Calu3 (cell line): ENCODE measurements around the gene P3H2. TPM values are rescaled to one million over a fixed set of nuclear protein-coding genes. Genes with fewer than 3 reads are reported as not detected.

Experiments
- BruUV-seq: library from RNA; stranded (reverse); fragments of 400-500 nt; replicated peaks from 2 replicates; lab custom pipeline; 2021; lab: Mats Ljungman, UMichigan
- CTCF ChIA-PET: fragments of 300-600 bp; sonication (Branson Sonifier 250); formaldehyde crosslinking; loops from one replicate; lab custom pipeline; 2022; ENCODE audit warnings: antibody characterized with exemption; lab: Charles Lee
- DNase-seq: peaks from one replicate; pipeline ENCODE4 v3.0.0; 2022
- H3K27ac Mint-ChIP-seq: one replicate; pipeline ENCODE4 v1.8.0; 2022; ENCODE audit warnings: mixed read lengths; ENCODE audit not compliant: unreplicated experiment
- H3K27me3 Mint-ChIP-seq: one replicate; pipeline ENCODE4 v1.8.0; 2022; ENCODE audit warnings: mixed read lengths; ENCODE audit not compliant: unreplicated experiment
- H3K36me3 Mint-ChIP-seq: one replicate; pipeline ENCODE4 v1.8.0; 2022; ENCODE audit warnings: mild to moderate bottlenecking, moderate library complexity, mixed read lengths; ENCODE audit not compliant: insufficient read depth, unreplicated experiment
- H3K4me1 Mint-ChIP-seq: one replicate; pipeline ENCODE4 v1.8.0; 2022; ENCODE audit warnings: mild to moderate bottlenecking, low read depth, mixed read lengths; ENCODE audit not compliant: unreplicated experiment
- H3K4me3 Mint-ChIP-seq: one replicate; pipeline ENCODE4 v1.8.0; 2022; ENCODE audit warnings: mild to moderate bottlenecking, low read depth, moderate library complexity, mixed read lengths; ENCODE audit not compliant: unreplicated experiment
- H3K9me3 Mint-ChIP-seq: one replicate; pipeline ENCODE4 v1.8.0; 2022; ENCODE audit warnings: low read depth, mixed read lengths; ENCODE audit not compliant: unreplicated experiment
- CTCF ChIP-seq: fragments of 200-600 bp; IDR thresholded peaks from one replicate; pipeline ENCODE4 v1.8.0; 2022; ENCODE audit warnings: antibody characterized with exemption; ENCODE audit not compliant: unreplicated experiment
- intact Hi-C: fragments of 100-400 bp; cut with micrococcal nuclease; formaldehyde crosslinking; loops from one replicate; pipeline ENCODE4 v1.10.0; 2022; ENCODE audit not compliant: unreplicated experiment
- total RNA-seq: library from RNA; stranded (reverse); gene quantifications from 2 replicates; pipeline ENCODE4 v1.2.3, GENCODE V29; 2022

Gene P3H2
- total RNA-seq, 1 experiment from 2014 or later = 7.1 TPM

- BruUV-seq = no TSS peak
- no peaks in the 10 kb centered on the region for H3K36me3 Mint-ChIP-seq
- intact Hi-C loops = loop anchor here (10.0 kb wide), 1 partner anchor 1327 kb away; no protein-coding TSS in a partner anchor
- no peak for TF ChIP-seq CTCF
- H3K4me1 Mint-ChIP-seq = peaks cover 9% of the 10 kb centered on the region
- H3K27ac Mint-ChIP-seq = no peak overlapping the region
- no peaks in the 10 kb centered on the region for H3K9me3 Mint-ChIP-seq
- CTCF ChIA-PET = no interaction called here
- no peaks in the 10 kb centered on the region for H3K27me3 Mint-ChIP-seq
- no peak for DNase-seq
- no peak overlapping the region for H3K4me3 Mint-ChIP-seq
Observed at GRCh38 chr3:190142041-190142440, 21.3 kb upstream of the P3H2 start.

GRCh38 chr3:190139365-190139764 is 18.7 kb upstream of the P3H2 start:
- CTCF ChIA-PET = interaction anchor here (1.5 kb wide), 1 partner anchor 15 kb away, joined by 4 read pairs; no protein-coding TSS in a partner anchor
- no peak overlapping the region for H3K27ac Mint-ChIP-seq
- intact Hi-C loops = no loop called here

GRCh38 chr3:190132371-190132770 is 11.7 kb upstream of the P3H2 start:
- no peak overlapping the region for H3K27ac Mint-ChIP-seq
- intact Hi-C loops = no loop called here
- H3K4me1 Mint-ChIP-seq = peaks cover 18% of the 10 kb centered on the region
- H3K9me3 Mint-ChIP-seq = no peaks in the 10 kb centered on the region
- no TSS peak for BruUV-seq
- no peak for DNase-seq
- no peak overlapping the region for H3K4me3 Mint-ChIP-seq
- no peaks in the 10 kb centered on the region for H3K36me3 Mint-ChIP-seq
- CTCF ChIA-PET = no interaction called here
- H3K27me3 Mint-ChIP-seq = no peaks in the 10 kb centered on the region
- TF ChIP-seq CTCF = no peak

More at GRCh38 chr3:190139365-190139764, 18.7 kb upstream of the P3H2 start:
- BruUV-seq = no TSS peak
- Mint-ChIP-seq H3K9me3 (no peaks in the 10 kb centered on the region), H3K36me3 (no peaks in the 10 kb centered on the region), H3K4me3 (no peak overlapping the region), H3K27me3 (no peaks in the 10 kb centered on the region), H3K4me1 (peaks cover 9% of the 10 kb centered on the region)
- no peak for TF ChIP-seq CTCF
- no peak for DNase-seq

- no TSS peak for BruUV-seq
- Mint-ChIP-seq H3K36me3 (no peaks in the 10 kb centered on the region), H3K9me3 (no peaks in the 10 kb centered on the region), H3K27ac (no peak overlapping the region), H3K27me3 (no peaks in the 10 kb centered on the region), H3K4me1 (peaks cover 27% of the 10 kb centered on the region), H3K4me3 (no peak overlapping the region)
- intact Hi-C loops = no loop called here
- CTCF ChIA-PET = no interaction called here
- TF ChIP-seq CTCF = no peak
- peak; percentile 67 for DNase-seq
Observed at GRCh38 chr3:190131329-190131728, 10.6 kb upstream of the P3H2 start.
